G401.6 (cell line): ENCODE measurements around the gene ACLY.
"Not testable (repeated sequence)": the region's sequence is repeated elsewhere in the genome, so short reads cannot be mapped to it uniquely, and the experiment has no call there.

Source experiments
- FAIRE-seq: peaks from 2 replicates; lab custom pipeline; 2012; peaks lifted over from hg19 to GRCh38; lab: Jason Lieb, UNC

Gene ACLY

GRCh38 chr17:41939044-41939692, 20.4 kb upstream of the ACLY start:
- no peak for FAIRE-seq

DNA sequence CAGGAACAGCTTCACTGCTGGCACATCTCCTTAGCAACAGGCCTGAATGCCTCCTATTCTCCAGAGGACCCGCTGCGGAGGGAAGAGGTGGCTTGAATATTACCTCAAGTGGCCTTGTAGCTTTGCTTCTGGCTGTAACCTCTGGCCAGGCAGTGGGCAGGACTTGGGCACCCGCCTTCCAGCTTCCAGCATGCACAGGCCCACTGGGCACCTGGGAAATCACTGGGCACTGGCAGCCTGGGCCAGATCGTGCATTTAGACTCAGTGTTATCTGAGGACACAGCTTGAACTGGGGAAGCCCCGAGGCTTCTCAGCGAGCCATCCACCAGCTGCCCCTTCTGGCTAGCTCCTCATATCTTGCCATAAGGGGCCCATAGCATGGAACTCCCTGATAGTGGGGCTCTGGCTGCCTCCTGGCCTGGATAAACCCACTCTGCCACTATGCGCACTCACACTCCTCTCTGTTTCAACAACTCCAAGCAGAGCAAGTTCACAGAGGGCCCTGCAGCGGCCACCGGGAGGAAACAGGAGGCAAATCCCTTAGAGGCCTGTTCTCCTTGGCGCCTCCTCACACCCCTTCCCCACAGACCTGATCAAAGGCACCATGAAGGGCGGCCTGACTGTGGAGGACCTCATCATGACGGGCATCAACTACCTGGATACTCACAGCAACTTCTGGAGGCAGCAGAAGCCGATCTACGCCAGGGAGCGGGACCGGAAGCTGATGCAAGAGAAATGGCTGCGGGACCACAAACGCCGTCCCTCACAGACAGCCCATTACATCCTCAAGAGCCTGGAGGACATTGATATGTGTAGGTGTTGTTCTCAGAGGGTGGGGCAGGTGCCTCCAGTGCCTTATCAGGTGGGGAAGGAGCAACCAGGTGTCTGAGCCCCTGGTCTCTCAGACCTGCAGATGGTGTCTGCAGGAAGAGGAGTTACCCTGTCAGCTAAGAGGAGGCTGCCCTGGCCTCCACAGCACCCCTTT, 19.5 kb upstream of the ACLY start:
- no peak for FAIRE-seq

- FAIRE-seq = no peak
Observed at GRCh38 chr17:41935641-41936040, 16.9 kb upstream of the ACLY start.

- FAIRE-seq = no peak
Observed at GRCh38 chr17:41932816-41933389, 14.2 kb upstream of the ACLY start.

DNA sequence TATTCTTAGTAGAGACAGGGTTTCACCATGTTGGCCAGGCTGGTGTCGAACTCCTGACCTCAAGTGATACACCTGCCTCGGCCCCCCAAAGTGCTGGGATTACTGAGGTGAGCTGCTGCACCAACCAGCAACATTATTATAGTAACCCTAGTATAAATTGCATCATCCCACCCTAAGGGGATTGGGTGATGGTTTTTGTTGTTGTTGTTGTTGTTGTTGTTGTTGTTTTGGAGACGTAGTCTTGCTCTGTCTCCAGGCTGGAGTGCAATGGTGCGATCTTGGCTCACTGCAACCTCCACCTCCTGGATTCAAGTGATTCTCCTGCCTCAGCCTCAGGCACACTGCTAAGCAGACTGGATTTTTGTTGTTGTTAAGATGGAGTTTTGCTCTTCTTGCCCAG, 13.0 kb upstream of the ACLY start:
- FAIRE-seq = not testable (repeated sequence)

GRCh38 chr17:41930833-41931156, 12.0 kb upstream of the ACLY start:
- FAIRE-seq = not testable (repeated sequence)

DNA sequence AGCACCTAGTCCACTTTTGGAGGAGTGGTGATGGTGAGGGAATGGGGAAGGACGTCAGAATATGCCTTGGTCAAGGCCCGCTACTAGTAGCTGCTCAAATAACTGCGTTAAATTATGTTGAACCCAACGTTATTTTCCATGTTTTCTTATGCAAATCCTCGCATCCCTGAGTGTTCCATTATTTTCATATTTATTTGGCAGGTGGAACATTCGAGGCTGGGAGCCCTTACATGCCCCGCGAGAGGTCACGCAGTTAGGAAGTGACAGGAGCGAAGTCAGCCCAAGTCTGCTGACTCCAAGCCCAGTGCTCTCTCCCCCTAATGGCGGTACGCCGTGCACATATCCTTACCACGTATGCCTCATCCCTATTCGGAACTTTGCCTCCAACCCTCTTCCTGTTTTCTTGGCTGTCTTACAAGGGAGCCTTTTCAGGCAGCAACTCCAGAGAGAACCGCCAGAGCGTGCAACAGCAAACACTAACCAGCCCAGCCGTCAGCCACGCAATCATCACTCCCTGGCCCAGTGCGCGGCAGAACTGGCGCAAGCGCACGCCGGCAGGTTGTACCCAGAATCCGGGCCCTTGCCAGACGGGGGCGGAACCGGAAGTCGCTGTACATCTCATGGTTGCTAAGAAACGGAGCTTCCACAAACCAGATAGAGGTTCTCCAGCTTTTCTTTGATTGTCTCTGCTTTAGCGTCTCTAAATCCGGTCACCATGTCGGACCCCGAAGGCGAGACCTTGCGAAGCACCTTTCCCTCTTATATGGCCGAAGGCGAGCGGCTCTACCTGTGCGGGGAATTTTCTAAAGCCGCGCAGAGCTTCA, 11.5 kb upstream of the ACLY start, which contains the start of gene ODAD4:
Gene ODAD4, plus strand, starts transcription at position 609 of the 824 bp plus-strand sequence. Its CDS starts 107 bp downstream, at position 716.
- no peak for FAIRE-seq

DNA sequence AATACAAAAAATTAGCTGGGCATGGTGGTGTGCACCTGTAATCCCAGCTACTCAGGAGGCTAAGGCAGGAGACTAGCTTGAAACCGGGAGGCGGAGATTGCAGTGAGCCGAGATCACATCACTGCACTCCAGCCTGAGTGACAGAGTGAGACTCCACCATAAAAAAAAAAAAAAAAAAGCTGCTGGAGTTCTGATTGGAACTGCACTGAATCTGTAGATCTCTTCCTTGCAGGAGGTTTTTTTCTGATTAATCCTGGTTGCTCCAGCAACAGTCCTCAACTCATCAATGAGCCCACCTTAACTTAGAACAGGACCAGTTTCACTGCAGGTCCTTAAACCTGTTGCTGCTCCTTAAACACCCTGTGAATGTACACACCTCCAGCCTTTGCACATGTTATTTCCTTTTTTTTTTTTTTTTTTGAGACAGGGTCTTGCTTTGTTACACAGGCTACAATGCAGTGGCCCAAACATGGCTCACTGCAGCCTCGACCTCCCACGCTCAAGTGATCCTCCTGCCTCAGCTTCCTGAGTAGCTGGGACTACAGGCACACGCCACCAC, 10.0 kb upstream of the ACLY start:
- no peak for FAIRE-seq

DNA sequence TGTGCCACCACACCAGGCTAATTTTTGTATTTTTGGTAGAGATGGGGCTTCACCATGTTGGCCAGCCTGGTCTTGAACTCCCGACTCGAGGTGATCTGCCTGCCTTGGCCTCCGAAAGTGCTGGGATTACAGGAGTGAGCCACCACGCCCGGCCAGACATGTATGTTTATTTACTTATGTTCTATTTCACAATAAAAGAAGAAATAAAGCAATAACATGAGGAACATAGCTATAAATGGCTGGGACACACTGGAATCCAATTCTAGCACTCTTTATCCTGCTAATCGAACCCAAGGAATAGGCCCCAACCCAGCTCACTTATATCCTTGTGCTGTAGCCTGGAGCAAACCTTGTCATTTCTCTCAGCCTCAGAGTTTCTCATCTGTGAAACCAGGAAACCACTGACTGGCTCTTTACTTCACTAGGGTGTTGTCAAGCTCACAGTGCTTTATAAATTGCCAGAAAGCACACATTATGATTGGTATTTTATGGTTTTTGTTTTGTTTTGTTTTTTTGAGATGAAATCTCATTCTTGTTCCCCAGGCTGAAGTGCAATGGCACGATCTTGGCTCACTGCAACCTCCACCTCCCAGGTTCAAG, 7.3 kb upstream of the ACLY start:
- no peak for FAIRE-seq

DNA sequence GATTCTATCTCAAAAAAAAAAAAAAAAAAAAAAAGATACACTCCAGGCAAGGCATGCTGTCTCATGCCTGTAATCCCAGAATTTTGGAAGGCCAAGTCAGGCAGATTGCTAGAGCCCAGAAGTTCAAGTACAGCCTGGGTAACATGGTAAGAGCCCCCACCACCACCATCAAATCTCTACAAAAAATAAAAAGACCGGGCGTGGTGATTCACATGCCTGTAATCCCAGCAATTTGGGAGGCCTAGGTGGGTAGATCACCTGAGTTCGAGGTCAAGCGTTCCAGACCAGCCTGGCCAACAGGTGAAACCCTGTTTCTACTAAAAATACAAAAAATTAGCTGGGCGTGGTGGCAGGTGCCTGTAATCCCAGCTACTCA, 1.8 kb upstream of the ACLY start:
- FAIRE-seq = no peak

DNA sequence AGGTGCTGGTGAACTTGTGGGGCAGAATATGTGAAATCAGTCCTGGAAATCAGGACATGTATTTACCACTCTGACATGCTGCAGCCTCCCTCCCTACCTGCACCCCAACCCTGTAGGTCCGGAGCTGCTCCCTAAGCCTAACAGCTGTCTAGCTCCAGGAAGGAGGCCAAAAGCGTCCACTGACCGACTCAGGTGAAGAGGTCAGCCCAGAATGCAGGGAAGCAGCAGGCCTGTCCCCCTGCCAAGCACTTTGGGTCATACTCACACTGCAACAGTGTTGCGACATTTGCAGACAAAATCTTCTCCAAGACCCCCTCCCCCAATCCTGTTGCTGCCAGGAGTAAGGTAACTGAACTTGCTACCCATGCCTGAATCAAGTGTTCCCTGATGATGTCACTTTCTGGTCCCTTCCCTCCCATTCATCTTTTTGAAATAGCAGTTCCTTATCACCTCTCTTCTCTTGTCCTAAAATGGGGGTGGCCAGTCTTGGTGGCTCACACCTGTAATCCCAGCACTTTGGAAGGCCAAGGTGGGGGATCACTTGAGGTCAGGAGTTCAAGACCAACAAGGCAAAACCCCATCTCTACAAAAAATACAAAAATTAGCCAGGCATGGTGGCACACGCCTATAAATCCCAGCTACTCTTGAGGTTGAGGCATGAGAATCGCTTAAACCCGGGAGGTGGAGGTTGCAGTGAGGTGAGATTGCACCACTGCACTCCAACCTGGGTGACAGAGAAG, 1.3 kb upstream of the ACLY start:
- FAIRE-seq = no peak

DNA sequence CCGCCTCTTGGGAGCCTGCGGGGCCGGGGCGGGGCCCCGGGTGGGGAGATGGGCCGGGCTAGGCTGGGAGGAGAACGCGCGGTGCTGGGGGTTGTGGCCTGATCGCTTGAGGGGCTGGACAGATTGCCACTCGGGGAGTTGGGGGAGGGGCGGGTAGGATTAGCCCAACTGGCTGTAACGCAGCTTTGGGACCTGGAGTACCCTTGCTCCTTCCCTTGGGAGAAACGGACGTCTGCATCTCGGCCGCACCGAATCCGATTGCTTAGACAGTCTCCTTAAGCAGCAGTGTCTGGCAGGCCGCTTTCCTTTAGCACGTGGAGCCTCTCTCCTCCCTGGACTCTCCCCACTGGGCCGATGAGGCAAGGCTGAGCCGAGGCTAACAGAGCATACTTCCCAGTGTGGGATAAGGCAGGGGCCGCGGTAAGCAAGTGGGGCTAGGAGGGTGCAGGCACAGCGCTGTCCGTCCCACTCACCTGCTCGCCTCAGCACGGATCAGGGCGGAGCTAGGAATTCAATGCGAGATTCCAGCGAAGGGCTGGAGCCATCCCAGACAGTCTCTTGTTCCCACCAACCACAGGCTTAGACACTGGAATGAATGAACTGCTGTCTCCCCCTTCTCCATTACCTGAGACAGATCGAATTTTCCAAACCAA, 540 bp upstream of the ACLY start:
- no peak for FAIRE-seq

GRCh38 chr17:41917679-41918313, 955 bp downstream of the ACLY start:
- FAIRE-seq = no peak

DNA sequence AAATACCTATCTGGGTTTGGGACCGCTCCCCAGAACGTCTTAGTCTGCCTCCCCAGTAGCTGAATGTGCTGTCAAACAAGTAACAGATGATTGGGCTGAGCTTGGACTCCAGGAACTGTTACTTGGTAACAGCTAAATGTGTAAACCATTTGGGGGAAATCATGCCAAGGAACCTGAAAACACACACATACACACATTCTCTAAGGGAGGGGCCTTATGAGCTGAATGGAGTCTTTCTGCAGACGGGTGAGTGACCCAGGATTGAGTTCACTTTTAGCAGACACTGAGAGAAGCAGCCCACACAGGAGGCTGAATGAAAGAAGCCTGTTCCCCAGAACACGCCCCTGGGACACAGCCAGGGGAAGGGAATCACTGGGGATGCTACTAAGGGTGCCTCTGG, 1.6 kb downstream of the ACLY start:
- no peak for FAIRE-seq

GRCh38 chr17:41915566-41915965, 3.2 kb downstream of the ACLY start:
- FAIRE-seq = no peak

DNA sequence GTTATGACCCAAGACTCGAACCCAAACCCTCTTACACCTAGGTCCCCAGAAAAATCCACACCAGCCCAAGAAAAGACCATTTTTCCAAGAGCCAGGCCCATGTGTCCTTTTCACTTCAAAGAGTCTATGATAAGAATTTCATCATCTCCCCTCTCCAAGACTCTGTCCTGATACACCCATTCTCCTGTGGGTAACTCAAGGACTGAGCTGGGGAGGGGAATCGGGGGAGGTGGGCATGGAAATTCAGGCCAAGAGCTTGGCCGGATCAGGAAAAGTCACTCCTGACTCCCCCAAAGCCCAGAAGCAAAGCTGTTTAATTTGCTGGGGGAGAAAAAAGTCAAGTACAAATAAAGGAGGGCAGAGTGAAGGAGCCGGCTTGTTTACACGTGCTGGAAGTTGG, 3.7 kb downstream of the ACLY start:
- no peak for FAIRE-seq

DNA sequence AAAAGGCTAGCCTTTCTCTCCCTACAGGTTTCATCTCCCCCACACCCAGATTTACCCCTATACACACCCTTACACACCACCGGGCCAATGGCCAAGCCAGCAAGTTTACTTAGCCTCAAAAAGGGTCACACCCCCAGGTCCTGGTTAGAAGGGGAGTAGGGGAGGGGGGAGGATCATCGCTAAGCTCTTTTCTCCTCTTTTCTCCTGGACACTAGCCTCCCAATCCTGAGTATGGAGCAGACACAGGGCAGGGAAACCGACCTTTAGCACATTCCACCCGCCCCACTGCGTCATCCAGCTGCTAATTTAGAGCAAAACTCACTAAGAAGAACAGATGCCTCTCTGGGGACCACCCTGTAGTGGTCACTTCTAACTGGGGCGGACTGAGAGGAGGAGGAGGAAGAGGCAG, 4.4 kb downstream of the ACLY start:
- no peak for FAIRE-seq

- no peak for FAIRE-seq
Observed at GRCh38 chr17:41913798-41914197, 5.0 kb downstream of the ACLY start.

- FAIRE-seq = no peak
Observed at GRCh38 chr17:41912925-41913324, 5.8 kb downstream of the ACLY start.
